Measurements from ENCODE around the gene CBY1. TPM values are rescaled to one million over a fixed set of nuclear protein-coding genes. Genes with fewer than 3 reads are reported as not detected.
A peak's percentile ranks its signal among the peaks of the same experiment; 100 is the strongest.
"Not testable (repeated sequence)": the region's sequence is repeated elsewhere in the genome, so short reads cannot be mapped to it uniquely, and the experiment has no call there.

CBY1 gene
- total RNA-seq, 1 experiment from 2014 or later: 12.9 TPM

GRCh38 chr22:38612217-38613006 is 44.0 kb upstream of the CBY1 start:
- Histone ChIP-seq H2AFZ (ENCODE audit: low read length) (no peak overlapping the region), H3K9me3 (ENCODE audit: low read length) (no peaks in the 10 kb centered on the region), H3K4me1 (ENCODE audit: insufficient read depth, low read length) (no peaks in the 10 kb centered on the region), H3K27ac (ENCODE audit: low read length) (no peak overlapping the region), H3K79me2 (ENCODE audit: low read length) (no peaks in the 10 kb centered on the region), H3K4me2 (ENCODE audit: low read length) (no peak overlapping the region), H3K4me3 (ENCODE audit: low read length) (no peak overlapping the region), H4K20me1 (ENCODE audit: low read length) (no peaks in the 10 kb centered on the region), H3K9me2 (replicated peaks; ENCODE audit: low read length) (no peaks in the 10 kb centered on the region), H3F3A (ENCODE audit: low read length, unreplicated experiment) (no peaks in the 10 kb centered on the region), H3K27me3 (ENCODE audit: low read length) (no peaks in the 10 kb centered on the region), H3K36me3 (ENCODE audit: low read depth, low read length) (no peaks in the 10 kb centered on the region), H3K9ac (ENCODE audit: low read length) (no peak overlapping the region)
- TF ChIP-seq CTCF (conservative IDR thresholded peaks at IDR 0.05; ENCODE audit: low read depth, low read length) (no peak), EZH2phosphoT487 (IDR thresholded peaks at IDR 0.05; ENCODE audit: borderline replicate concordance, low read length) (no peak), EZH2 (IDR thresholded peaks at IDR 0.05; ENCODE audit: low read length, unreplicated experiment) (no peak)
- ATAC-seq (no peak), DNase-seq (no peak)
- intact Hi-C loops (cut with micrococcal nuclease): no loop called here
- no TSS peak for BruUV-seq (replicated peaks)
- POLR2A ChIA-PET (ENCODE audit: unreplicated experiment): no interaction called here
- CTCF ChIA-PET: no interaction called here

- BruUV-seq (replicated peaks): no TSS peak
- no peak for TF ChIP-seq CTCF (conservative IDR thresholded peaks at IDR 0.05; ENCODE audit: low read depth, low read length)
- no peak for TF ChIP-seq EZH2 (IDR thresholded peaks at IDR 0.05; ENCODE audit: low read length, unreplicated experiment)
- no peak for TF ChIP-seq EZH2phosphoT487 (IDR thresholded peaks at IDR 0.05; ENCODE audit: borderline replicate concordance, low read length)
- Histone ChIP-seq H3K9me2 (replicated peaks; ENCODE audit: low read length) (no peaks in the 10 kb centered on the region), H3K9ac (ENCODE audit: low read length) (no peak overlapping the region), H3K4me3 (ENCODE audit: low read length) (no peak overlapping the region), H3F3A (ENCODE audit: low read length, unreplicated experiment) (no peaks in the 10 kb centered on the region), H3K4me1 (ENCODE audit: insufficient read depth, low read length) (no peaks in the 10 kb centered on the region), H4K20me1 (ENCODE audit: low read length) (no peaks in the 10 kb centered on the region), H2AFZ (ENCODE audit: low read length) (no peak overlapping the region), H3K36me3 (ENCODE audit: low read depth, low read length) (peaks cover 8% of the 10 kb centered on the region), H3K27ac (ENCODE audit: low read length) (no peak overlapping the region), H3K4me2 (ENCODE audit: low read length) (no peak overlapping the region), H3K27me3 (ENCODE audit: low read length) (no peaks in the 10 kb centered on the region), H3K9me3 (ENCODE audit: low read length) (no peaks in the 10 kb centered on the region), H3K79me2 (ENCODE audit: low read length) (no peaks in the 10 kb centered on the region)
- DNase-seq (no peak), ATAC-seq (no peak)
- intact Hi-C loops (cut with micrococcal nuclease): no loop called here
- POLR2A ChIA-PET (ENCODE audit: unreplicated experiment): no interaction called here
- CTCF ChIA-PET: no interaction called here
Measured at GRCh38 chr22:38613588-38613987, 42.9 kb upstream of the CBY1 start.

- intact Hi-C loops (cut with micrococcal nuclease): no loop called here
- Histone ChIP-seq H4K20me1 (ENCODE audit: low read length) (no peaks in the 10 kb centered on the region), H3K4me2 (ENCODE audit: low read length) (no peak overlapping the region), H3K9ac (ENCODE audit: low read length) (no peak overlapping the region), H3K27ac (ENCODE audit: low read length) (no peak overlapping the region), H3K36me3 (ENCODE audit: low read depth, low read length) (peaks cover 10% of the 10 kb centered on the region), H3F3A (ENCODE audit: low read length, unreplicated experiment) (no peaks in the 10 kb centered on the region), H3K9me2 (replicated peaks; ENCODE audit: low read length) (no peaks in the 10 kb centered on the region), H3K9me3 (ENCODE audit: low read length) (no peaks in the 10 kb centered on the region), H3K4me3 (ENCODE audit: low read length) (no peak overlapping the region), H3K79me2 (ENCODE audit: low read length) (no peaks in the 10 kb centered on the region), H3K27me3 (ENCODE audit: low read length) (no peaks in the 10 kb centered on the region), H3K4me1 (ENCODE audit: insufficient read depth, low read length) (no peaks in the 10 kb centered on the region), H2AFZ (ENCODE audit: low read length) (no peak overlapping the region)
- no TSS peak for BruUV-seq (replicated peaks)
- TF ChIP-seq CTCF (conservative IDR thresholded peaks at IDR 0.05; ENCODE audit: low read depth, low read length): no peak
- TF ChIP-seq EZH2 (IDR thresholded peaks at IDR 0.05; ENCODE audit: low read length, unreplicated experiment): no peak
- no peak for TF ChIP-seq EZH2phosphoT487 (IDR thresholded peaks at IDR 0.05; ENCODE audit: borderline replicate concordance, low read length)
- ATAC-seq (peak; percentile 24; the same call in 1 of the 2 replicates), DNase-seq (no peak)
- ChIA-PET POLR2A (ENCODE audit: unreplicated experiment) (no interaction called here), CTCF (interaction anchor here (0.6 kb wide), 1 partner anchor 257 kb away, joined by 3 read pairs; the partner anchor contains the start of gene CBX6)
Measured at GRCh38 chr22:38614332-38615063, 41.9 kb upstream of the CBY1 start.

GRCh38 chr22:38615064-38615405 is 41.4 kb upstream of the CBY1 start:
- H3K4me1 ChIP-seq (ENCODE audit: insufficient read depth, low read length); H3K9ac ChIP-seq (ENCODE audit: low read length); H2AFZ ChIP-seq (ENCODE audit: low read length); H3K4me3 ChIP-seq (ENCODE audit: low read length); H3K27ac ChIP-seq (ENCODE audit: low read length); BruUV-seq (replicated peaks); H3F3A ChIP-seq (ENCODE audit: low read length, unreplicated experiment); H3K36me3 ChIP-seq (ENCODE audit: low read depth, low read length); H3K9me3 ChIP-seq (ENCODE audit: low read length); intact Hi-C loops (cut with micrococcal nuclease); POLR2A ChIA-PET (ENCODE audit: unreplicated experiment); H3K4me2 ChIP-seq (ENCODE audit: low read length); H3K27me3 ChIP-seq (ENCODE audit: low read length); H4K20me1 ChIP-seq (ENCODE audit: low read length); H3K9me2 ChIP-seq (replicated peaks; ENCODE audit: low read length); DNase-seq; ATAC-seq; CTCF ChIA-PET; H3K79me2 ChIP-seq (ENCODE audit: low read length): not testable (repeated sequence)

Measured in PC-3 (cell line).